GM12878 (cell line): ENCODE data around the gene REM1. TPM values are rescaled to one million over a fixed set of nuclear protein-coding genes. Genes with fewer than 3 reads are reported as not detected.

Experiments
- ATAC-seq: fragments of 200-7000 bp; cut with Tn5 transposase; 3 replicates; pipeline ENCODE4 v1.9.1; 2020; ENCODE audit warnings: mild to moderate bottlenecking, moderate library complexity
- BruUV-seq: library from RNA; stranded (reverse); fragments of 400-500 nt; replicated peaks from 2 replicates; lab custom pipeline; 2021; lab: Mats Ljungman, UMichigan
- CTCF ChIA-PET: fragments of 300-600 bp; sonication (Branson Sonifier 250); formaldehyde crosslinking; extraction: SDS; loops from one replicate; lab custom pipeline; 2021; ENCODE audit warnings: inconsistent platforms; lab: Yijun Ruan, JAX
- POLR2A ChIA-PET: fragments of 350-600 bp; formaldehyde crosslinking; extraction: SDS; loops from one replicate; lab custom pipeline; 2021; ENCODE audit warnings: inconsistent platforms; lab: Charles Lee
- RAD21 ChIA-PET: fragments of 300-600 bp; sonication (Branson Sonifier 250); formaldehyde crosslinking; loops from one replicate; lab custom pipeline; 2023; ENCODE audit warnings: antibody characterized with exemption; ENCODE audit not compliant: unreplicated experiment; lab: Charles Lee
- SMC1A ChIA-PET: fragments of 300-600 bp; sonication (Branson Sonifier 250); formaldehyde crosslinking; loops from one replicate; lab custom pipeline; 2023; ENCODE audit not compliant: unreplicated experiment, uncharacterized antibody; lab: Charles Lee
- DNase-seq: peaks from one replicate; pipeline ENCODE4 v3.0.0-alpha.2; 2011; ENCODE audit warnings: low read depth, low spot score
- FAIRE-seq: peaks from 3 replicates; lab custom pipeline; 2011; peaks lifted over from hg19 to GRCh38; lab: Jason Lieb, UNC
- H2AFZ ChIP-seq: 2 replicates; pipeline ENCODE4 v1.6.0; 2011; ENCODE audit warnings: low read depth, low read length, control low read depth; ENCODE audit not compliant: control insufficient read depth
- H3K27ac ChIP-seq: 2 replicates; pipeline ENCODE4 v1.5.1; 2011; ENCODE audit warnings: control low read depth; ENCODE audit not compliant: control insufficient read depth, insufficient read depth
- H3K27me3 ChIP-seq, 2 experiments: replicated peaks in 1 of 2; 2 replicates each; pipeline versions ENCODE4 v1.6.0 to v1.6.1; 2011; ENCODE audit warnings: low read length in 1 of 2; ENCODE audit not compliant: control insufficient read depth in 2 of 2, insufficient read depth in 2 of 2
- H3K36me3 ChIP-seq, 2 experiments: 2 replicates each; pipeline ENCODE4 v1.5.1; 2011; ENCODE audit warnings: low read length in 1 of 2; ENCODE audit not compliant: control insufficient read depth in 2 of 2, insufficient read depth in 2 of 2
- H3K4me1 ChIP-seq: 2 replicates; pipeline ENCODE4 v1.6.1; 2011; ENCODE audit warnings: mild to moderate bottlenecking, low read length, moderate library complexity, mixed read lengths; ENCODE audit not compliant: control insufficient read depth, insufficient read depth
- H3K4me2 ChIP-seq: 2 replicates; pipeline ENCODE4 v1.6.0; 2011; ENCODE audit warnings: control low read depth; ENCODE audit not compliant: control insufficient read depth, insufficient read depth
- H3K4me3 ChIP-seq: fragments of 200-600 bp; sonication (generic); 2 replicates; pipeline ENCODE4 v1.5.1; 2016
- H3K79me2 ChIP-seq: 2 replicates; pipeline ENCODE4 v1.6.0; 2011; ENCODE audit warnings: low read length; ENCODE audit not compliant: control insufficient read depth, insufficient read depth
- H3K9ac ChIP-seq: 2 replicates; pipeline ENCODE4 v1.8.0; 2011; ENCODE audit warnings: low read length, control low read depth, mixed read lengths; ENCODE audit not compliant: control insufficient read depth, insufficient read depth
- H3K9me3 ChIP-seq: replicated peaks from 3 replicates; pipeline ENCODE4 v1.5.1; 2011; ENCODE audit warnings: mild to moderate bottlenecking, low read length; ENCODE audit not compliant: control insufficient read depth, insufficient read depth
- H4K20me1 ChIP-seq: 2 replicates; pipeline ENCODE4 v1.6.0; 2011; ENCODE audit not compliant: control insufficient read depth, insufficient read depth
- BCLAF1 ChIP-seq: fragments of 450-650 bp; IDR thresholded peaks from 2 replicates; pipeline ENCODE4 v1.6.1; 2017; ENCODE audit warnings: antibody characterized with exemption, mild to moderate bottlenecking, moderate library complexity
- CEBPB ChIP-seq, 2 experiments: fragments of 150-350 bp in 1 of 2; IDR thresholded peaks; 2 replicates each; pipeline ENCODE4 v1.6.1; 2012 to 2014; ENCODE audit warnings: low read depth in 2 of 2, low read length in 2 of 2, borderline replicate concordance in 1 of 2, inconsistent platforms in 1 of 2
- CREM ChIP-seq: IDR thresholded peaks from 2 replicates; pipeline ENCODE4 v1.6.1; 2014; ENCODE audit warnings: antibody characterized with exemption, low read depth
- HSF1 ChIP-seq: fragments of 150-350 bp; IDR thresholded peaks from 2 replicates; pipeline ENCODE4 v1.6.1; 2014; ENCODE audit warnings: mild to moderate bottlenecking, low read depth, low read length
- IKZF2 ChIP-seq, 2 experiments: fragments of 450-650 bp; IDR thresholded peaks; 2 replicates each; pipeline ENCODE4 v1.6.1; 2017; ENCODE audit warnings: mild to moderate bottlenecking in 2 of 2, moderate library complexity in 2 of 2
- MXI1 ChIP-seq: fragments of 150-350 bp; IDR thresholded peaks from 2 replicates; pipeline ENCODE4 v1.6.1; 2011; ENCODE audit warnings: low read depth, mild to moderate bottlenecking, inconsistent platforms, low read length, improper control_type of control experiment
- NFIC ChIP-seq: IDR thresholded peaks from 2 replicates; pipeline ENCODE4 v1.6.1; 2012; ENCODE audit warnings: low read depth, mild to moderate bottlenecking, inconsistent platforms, low read length, moderate library complexity
- POU2F2 ChIP-seq: IDR thresholded peaks from 3 replicates; pipeline ENCODE4 v1.6.1; 2011; ENCODE audit warnings: low read depth, mild to moderate bottlenecking, low read length, borderline replicate concordance
- RBBP5 ChIP-seq: fragments of 200-600 bp; sonication (generic); conservative IDR thresholded peaks from 2 replicates; pipeline ENCODE4 v1.6.1; 2016
- SIN3A ChIP-seq: IDR thresholded peaks from 2 replicates; pipeline ENCODE4 v1.6.1; 2012; ENCODE audit warnings: low read depth, low read length, improper control_type of control experiment
- SMARCA5 ChIP-seq: fragments of 450-650 bp; IDR thresholded peaks from 2 replicates; pipeline ENCODE4 v1.6.1; 2017; ENCODE audit warnings: mild to moderate bottlenecking
- TAF1 ChIP-seq: IDR thresholded peaks from 2 replicates; pipeline ENCODE4 v1.6.1; 2011; ENCODE audit warnings: mild to moderate bottlenecking, low read depth, low read length, borderline replicate concordance
- ZBED1 ChIP-seq: IDR thresholded peaks from 2 replicates; pipeline ENCODE4 v1.6.1; 2016; ENCODE audit warnings: borderline replicate concordance
- ZNF592 ChIP-seq: fragments of 450-650 bp; IDR thresholded peaks from 2 replicates; pipeline ENCODE4 v1.6.1; 2017; ENCODE audit warnings: mild to moderate bottlenecking, moderate library complexity
- WGBS: methylation state at CpG from one replicate; pipeline ENCODE4 v1.1.6; 2016; ENCODE audit warnings: low lambda C conversion rate; ENCODE audit not compliant: insufficient replicate concordance, insufficient coverage; ENCODE audit errors: missing lambda C conversion rate; 5-methylcytosine and 5-hydroxymethylcytosine counted together
- in situ Hi-C: fragments of 300-500 bp; cut with MboI; formaldehyde crosslinking; loops from 9 replicates; pipeline ENCODE4 v1.14.3; 2018; ENCODE audit warnings: mixed read lengths
- intact Hi-C: fragments of 100-400 bp; cut with micrococcal nuclease; formaldehyde crosslinking; loops from one replicate; pipeline ENCODE4 v1.14.2; 2022; ENCODE audit not compliant: unreplicated experiment
- polyA plus RNA-seq, 11 experiments: library from polyadenylated mRNA; depleted of rRNA in 4 of 11; unstranded in 6 of 11; stranded (reverse) in 5 of 11; fragments of >200 nt; fragmentation: Nextera tagmentation in 4 of 11; fragmentation: Illumina TruSeq in 1 of 11; extraction: Ambion mirVana in 4 of 11; extraction: Trizol in 1 of 11; gene quantifications; 1 replicate in 1 of 11; 2 replicates in 10 of 11; pipeline versions ENCODE4 v1.2.1 to v1.2.3, GENCODE V29; 2011 to 2016; ENCODE audit warnings: inconsistent platforms in 2 of 11, missing spikeins in 2 of 11, low read depth in 1 of 11
- total RNA-seq, 4 experiments: library from RNA; depleted of rRNA in 3 of 4; stranded (reverse); fragments of >200 nt in 3 of 4; fragmentation: Illumina TruSeq in 1 of 4; extraction: Trizol in 1 of 4; gene quantifications; 2 replicates each; pipeline versions ENCODE4 v1.2.1 to v1.2.3, GENCODE V29; 2013 to 2021

REM1 gene
- total and polyA plus RNA-seq, 10 of the 15 experiments (the other 5 are each of a cell fraction or from before 2014, with no cell fraction given) = not detected

- POLR2A ChIA-PET = interaction anchor here (1.0 kb wide), 1 partner anchor 31 kb away, joined by 3 read pairs; a partner anchor contains a TSS
- TF ChIP-seq HSF1 (no peak), ZNF592 (no peak), BCLAF1 (no peak), SIN3A (no peak), MXI1 (no peak), RBBP5 (no peak), ZBED1 (no peak), TAF1 (no peak), IKZF2 (IDR thresholded peaks at IDR 0.05) (no peak), CREM (no peak), CEBPB (IDR thresholded peaks at IDR 0.05; ENCODE audit: borderline replicate concordance in 1 of 2, low read depth in 2 of 2, low read length in 2 of 2) (no peak), POU2F2 (no peak), NFIC (no peak), SMARCA5 (no peak)
Measured at GRCh38 chr20:31516166-31516565, 41.1 kb downstream of the REM1 start.

More at GRCh38 chr20:31516166-31516565, 41.1 kb downstream of the REM1 start:
- peak overlapping the region; percentile 92; the same call in 1 of the 2 replicates for H3K9ac ChIP-seq
- no peak for DNase-seq
- no peak for ATAC-seq
- peak overlapping the region; percentile 85 for H3K4me2 ChIP-seq
- intact Hi-C loops = loop anchor here (5.0 kb wide), 1 partner anchor 206 kb away; the partner anchor contains the start of gene BCL2L1
- ChIA-PET CTCF (interaction anchor here (0.7 to 1.1 kb wide), 5 partner anchors 19 to 97 kb away, joined by 3 read pairs; no protein-coding TSS in a partner anchor), SMC1A (interaction anchor here (1.1 to 1.2 kb wide), 2 partner anchors 13 to 97 kb away, joined by 3 to 7 read pairs; no protein-coding TSS in a partner anchor), RAD21 (interaction anchor here (1.1 kb wide), 1 partner anchor 97 kb away, joined by 3 read pairs; no protein-coding TSS in a partner anchor)
- WGBS = 96% methylated on average over 4 of the region's 4 CpGs
- BruUV-seq = TSS peak; percentile 65
- 0 out of 4 replicates have a peak, but pooled peaks cover 0 to 2% of the 10 kb centered on the region in 2 experiments for H3K36me3 ChIP-seq
- in situ Hi-C loops = no loop called here
- no peaks in the 10 kb centered on the region for H4K20me1 ChIP-seq
- H3K9me3 ChIP-seq = no peaks in the 10 kb centered on the region
- H3K4me1 ChIP-seq = peaks cover 10% of the 10 kb centered on the region
- peak overlapping the region; percentile 85 for H3K27ac ChIP-seq
- FAIRE-seq = no peak
- no peak overlapping the region for H2AFZ ChIP-seq
- H3K79me2 ChIP-seq = peaks cover 53% of the 10 kb centered on the region
- no peaks in the 10 kb centered on the region for H3K27me3 ChIP-seq
- peak overlapping the region; percentile 90 for H3K4me3 ChIP-seq
